Neuronal stem cell (in vitro differentiated cells): ENCODE results near the gene PLEKHA6.

Experiments used
- DNase-seq: peaks from one replicate; pipeline ENCODE4 v3.0.0-alpha.2; 2013; ENCODE audit warnings: low spot score
- H2AFZ ChIP-seq: one replicate; pipeline ENCODE4 v1.6.1; 2013; ENCODE audit warnings: mild to moderate bottlenecking, low read length, inconsistent platforms
- H2AK5ac ChIP-seq: 2 replicates; pipeline ENCODE4 v1.6.1; 2013; ENCODE audit warnings: low read depth, mild to moderate bottlenecking, inconsistent platforms, low read length, moderate library complexity, mixed read lengths
- H2BK120ac ChIP-seq: 2 replicates; pipeline ENCODE4 v1.6.1; 2013; ENCODE audit warnings: low read depth, mild to moderate bottlenecking, inconsistent platforms, low read length, moderate library complexity, mixed read lengths
- H2BK12ac ChIP-seq: one replicate; pipeline ENCODE4 v1.6.1; 2013; ENCODE audit warnings: low read length, inconsistent platforms
- H2BK15ac ChIP-seq: 2 replicates; pipeline ENCODE4 v1.6.1; 2013; ENCODE audit warnings: mild to moderate bottlenecking, low read length, inconsistent platforms, mixed read lengths
- H2BK5ac ChIP-seq: one replicate; pipeline ENCODE4 v1.6.1; 2013; ENCODE audit warnings: inconsistent platforms, mild to moderate bottlenecking, low read length, moderate library complexity
- H3K14ac ChIP-seq: one replicate; pipeline ENCODE4 v1.6.1; 2013; ENCODE audit warnings: low read length, inconsistent platforms
- H3K18ac ChIP-seq: 2 replicates; pipeline ENCODE4 v1.6.1; 2013; ENCODE audit warnings: low read length, inconsistent platforms
- H3K23ac ChIP-seq: 2 replicates; pipeline ENCODE4 v1.6.1; 2013; ENCODE audit warnings: low read depth, mild to moderate bottlenecking, mixed read lengths, low read length, inconsistent platforms; ENCODE audit not compliant: poor library complexity
- H3K27ac ChIP-seq: replicated peaks from 3 replicates; pipeline ENCODE4 v1.5.1; 2013; ENCODE audit warnings: low read length, inconsistent platforms
- H3K27me3 ChIP-seq, 3 experiments: 2 replicates each; pipeline ENCODE4 v1.6.1; 2013; ENCODE audit warnings: low read length in 3 of 3, mild to moderate bottlenecking in 2 of 3, inconsistent platforms in 1 of 3, low read depth in 1 of 3, mixed read lengths in 1 of 3, moderate library complexity in 1 of 3; ENCODE audit not compliant: control insufficient read depth in 3 of 3, insufficient read depth in 3 of 3
- H3K36me3 ChIP-seq, 2 donors: replicated peaks in 1 of 2; 2 replicates each; pipeline ENCODE4 v1.6.1; 2013; ENCODE audit warnings: low read length in 2 of 2; ENCODE audit not compliant: control insufficient read depth in 2 of 2, insufficient read depth in 2 of 2
- H3K4ac ChIP-seq: 2 replicates; pipeline ENCODE4 v1.6.1; 2013; ENCODE audit warnings: inconsistent platforms, mild to moderate bottlenecking, low read length, moderate library complexity
- H3K4me1 ChIP-seq, 2 donors: 1 replicate in 1 of 2; 2 replicates in 1 of 2; pipeline ENCODE4 v1.6.1; 2013; ENCODE audit warnings: low read length in 2 of 2, low read depth in 1 of 2; ENCODE audit not compliant: control insufficient read depth in 2 of 2, insufficient read depth in 1 of 2
- H3K4me2 ChIP-seq: one replicate; pipeline ENCODE4 v1.6.1; 2013; ENCODE audit warnings: mild to moderate bottlenecking, low read length, inconsistent platforms; ENCODE audit not compliant: insufficient read depth, poor library complexity, severe bottlenecking
- H3K4me3 ChIP-seq, 2 donors: 2 replicates each; pipeline ENCODE4 v1.5.1; 2013; ENCODE audit warnings: low read length in 2 of 2, mild to moderate bottlenecking in 2 of 2, inconsistent platforms in 1 of 2, moderate library complexity in 1 of 2
- H3K79me1 ChIP-seq: one replicate; pipeline ENCODE4 v1.6.1; 2013; ENCODE audit warnings: low read depth, mild to moderate bottlenecking, inconsistent platforms, low read length, moderate library complexity
- H3K9ac ChIP-seq: one replicate; pipeline ENCODE4 v1.6.1; 2013; ENCODE audit warnings: mild to moderate bottlenecking, low read depth, low read length, inconsistent platforms; ENCODE audit not compliant: poor library complexity
- H3K9me3 ChIP-seq, 2 donors: replicated peaks in 1 of 2; 2 replicates each; pipeline versions ENCODE3 to v1.6.1; 2013; ENCODE audit warnings: low read length in 2 of 2, mild to moderate bottlenecking in 2 of 2, inconsistent platforms in 1 of 2, low read depth in 1 of 2, mixed read lengths in 1 of 2, moderate library complexity in 1 of 2; ENCODE audit not compliant: control insufficient read depth in 2 of 2, insufficient read depth in 1 of 2
- H4K8ac ChIP-seq: one replicate; pipeline ENCODE4 v1.6.1; 2013; ENCODE audit warnings: low read depth, mild to moderate bottlenecking, inconsistent platforms, low read length, moderate library complexity
- H4K91ac ChIP-seq: one replicate; pipeline ENCODE4 v1.6.1; 2013; ENCODE audit warnings: low read length, low read depth, mild to moderate bottlenecking, inconsistent platforms; ENCODE audit not compliant: poor library complexity
- WGBS, 2 donors: extraction: QIAGEN DNeasy Blood & Tissue Kit; methylation state at CpG; one replicate each; pipeline ENCODE4 v1.1.7; 2013; ENCODE audit warnings: missing lambda C conversion rate in 2 of 2, mixed read lengths in 1 of 2; ENCODE audit not compliant: insufficient read length in 2 of 2, insufficient replicate concordance in 1 of 2; ENCODE audit errors: extremely low coverage in 2 of 2; 5-methylcytosine and 5-hydroxymethylcytosine counted together

The PLEKHA6 gene

GRCh38 chr1:204186597-204186996 lies 173.1 kb downstream of the PLEKHA6 start:
- H2AFZ ChIP-seq = no peak overlapping the region
- H3K4me1 ChIP-seq = peaks cover 0 to 1% of the 10 kb centered on the region in 2 donors
- no peak overlapping the region for H3K4me2 ChIP-seq
- H3K9ac ChIP-seq = no peak overlapping the region
- H3K9me3 ChIP-seq = no peaks in the 10 kb centered on the region
- no peak overlapping the region for H3K4me3 ChIP-seq
- H2BK15ac ChIP-seq = no peak overlapping the region
- no peak overlapping the region for H4K8ac ChIP-seq
- H3K18ac ChIP-seq = no peak overlapping the region
- no CpG with 5 or more reads among the region's 10 CpGs for WGBS, 2 donors
- no peak overlapping the region for H2BK120ac ChIP-seq
- no peaks in the 10 kb centered on the region for H3K79me1 ChIP-seq
- no peak overlapping the region for H2BK12ac ChIP-seq
- H3K23ac ChIP-seq = no peak overlapping the region
- no peaks in the 10 kb centered on the region for H3K36me3 ChIP-seq
- no peak overlapping the region for H3K4ac ChIP-seq
- no peak overlapping the region for H3K27ac ChIP-seq
- H3K27me3 ChIP-seq = peaks cover 0 to 57% (median 17%) of the 10 kb centered on the region in 3 experiments
- H2BK5ac ChIP-seq = no peak overlapping the region
- H2AK5ac ChIP-seq = no peak overlapping the region
- H3K14ac ChIP-seq = no peak overlapping the region
- no peak overlapping the region for H4K91ac ChIP-seq
- no peak for DNase-seq

GRCh38 chr1:204181116-204181515 lies 178.6 kb downstream of the PLEKHA6 start:
- Histone ChIP-seq H3K18ac (no peak overlapping the region), H3K4ac (no peak overlapping the region), H2BK15ac (no peak overlapping the region), H3K27me3 (peaks cover 0 to 36% (median 0%) of the 10 kb centered on the region in 3 experiments), H3K4me2 (no peak overlapping the region), H3K9ac (no peak overlapping the region), H3K9me3 (no peaks in the 10 kb centered on the region), H4K91ac (no peak overlapping the region), H3K14ac (no peak overlapping the region), H2AK5ac (no peak overlapping the region), H2BK5ac (no peak overlapping the region), H3K4me3 (no peak overlapping the region), H3K27ac (no peak overlapping the region), H2BK120ac (no peak overlapping the region), H3K79me1 (no peaks in the 10 kb centered on the region), H2BK12ac (no peak overlapping the region), H2AFZ (no peak overlapping the region), H3K23ac (no peak overlapping the region), H3K36me3 (no peaks in the 10 kb centered on the region), H3K4me1 (peaks cover 0 to 1% of the 10 kb centered on the region in 2 donors), H4K8ac (no peak overlapping the region)
- no peak for DNase-seq
- no CpG with 5 or more reads among the region's 1 CpG for WGBS, 2 donors

- H3K27me3 ChIP-seq = peaks cover 0 to 46% (median 0%) of the 10 kb centered on the region in 3 experiments
- H4K91ac ChIP-seq = no peak overlapping the region
These were observed 179.6 kb downstream of the PLEKHA6 start for GRCh38 chr1:204180133-204180532.

GRCh38 chr1:204178487-204179281 lies 181.0 kb downstream of the PLEKHA6 start:
- no CpG with 5 or more reads among the region's 7 CpGs for WGBS, 2 donors
- H3K36me3 ChIP-seq = no peaks in the 10 kb centered on the region
- DNase-seq = no peak

More at GRCh38 chr1:204180133-204180532, 179.6 kb downstream of the PLEKHA6 start:
- WGBS, 2 donors = no CpG with 5 or more reads among the region's 6 CpGs
- DNase-seq = no peak
- no peak overlapping the region for H3K18ac ChIP-seq
- no peak overlapping the region for H2BK5ac ChIP-seq
- H3K4ac ChIP-seq = no peak overlapping the region
- H3K4me1 ChIP-seq = peaks cover 0 to 2% of the 10 kb centered on the region in 2 donors
- H3K27ac ChIP-seq = no peak overlapping the region
- no peaks in the 10 kb centered on the region for H3K36me3 ChIP-seq
- no peak overlapping the region for H3K4me3 ChIP-seq
- no peaks in the 10 kb centered on the region for H3K79me1 ChIP-seq
- no peak overlapping the region for H3K23ac ChIP-seq
- H2AFZ ChIP-seq = no peak overlapping the region
- no peak overlapping the region for H2BK15ac ChIP-seq
- H2AK5ac ChIP-seq = no peak overlapping the region
- no peak overlapping the region for H3K14ac ChIP-seq
- no peak overlapping the region for H2BK12ac ChIP-seq
- no peak overlapping the region for H3K4me2 ChIP-seq
- H2BK120ac ChIP-seq = no peak overlapping the region
- no peaks in the 10 kb centered on the region for H3K9me3 ChIP-seq
- H3K9ac ChIP-seq = no peak overlapping the region
- no peak overlapping the region for H4K8ac ChIP-seq

More at GRCh38 chr1:204178487-204179281, 181.0 kb downstream of the PLEKHA6 start:
- Histone ChIP-seq H3K9me3 (no peaks in the 10 kb centered on the region), H3K27ac (no peak overlapping the region), H3K14ac (no peak overlapping the region), H2BK12ac (no peak overlapping the region), H3K18ac (no peak overlapping the region), H3K4ac (no peak overlapping the region), H2AFZ (no peak overlapping the region), H3K27me3 (peaks cover 0 to 53% (median 0%) of the 10 kb centered on the region in 3 experiments), H4K91ac (no peak overlapping the region), H3K79me1 (no peaks in the 10 kb centered on the region), H3K9ac (peak overlapping the region; percentile 26), H2BK15ac (no peak overlapping the region), H2BK5ac (no peak overlapping the region), H3K4me2 (no peak overlapping the region), H3K4me3 (no peak overlapping the region), H2AK5ac (no peak overlapping the region), H3K4me1 (peaks cover 0 to 2% of the 10 kb centered on the region in 2 donors), H3K23ac (no peak overlapping the region), H2BK120ac (no peak overlapping the region), H4K8ac (no peak overlapping the region)
